KMS-11 (cell line): ENCODE results near the gene FAM50A.
"Not testable (repeated sequence)": the region's sequence is repeated elsewhere in the genome, so short reads cannot be mapped to it uniquely, and the experiment has no call there.

Experiments
- H2AFZ ChIP-seq: fragments of 200-600 bp; sonication (generic); 2 replicates; pipeline ENCODE4 v1.6.1; 2016; ENCODE audit warnings: antibody characterized with exemption, mixed run types, low read depth
- H3K27ac ChIP-seq: fragments of 200-600 bp; sonication (generic); 2 replicates; pipeline ENCODE4 v1.6.1; 2016; ENCODE audit warnings: mild to moderate bottlenecking, mixed run types
- H3K27me3 ChIP-seq: fragments of 200-600 bp; sonication (generic); 2 replicates; pipeline ENCODE4 v1.6.1; 2017; ENCODE audit warnings: mild to moderate bottlenecking, low read depth, mixed run types, moderate library complexity; ENCODE audit not compliant: insufficient read depth
- H3K36me3 ChIP-seq: fragments of 200-600 bp; sonication (generic); 2 replicates; pipeline ENCODE4 v1.6.1; 2017; ENCODE audit warnings: mild to moderate bottlenecking, mixed run types; ENCODE audit not compliant: insufficient read depth
- H3K4me1 ChIP-seq: fragments of 200-600 bp; sonication (generic); 2 replicates; pipeline ENCODE4 v1.6.1; 2016; ENCODE audit warnings: mild to moderate bottlenecking, low read depth, mixed run types; ENCODE audit not compliant: poor library complexity, severe bottlenecking
- H3K4me2 ChIP-seq: fragments of 200-600 bp; sonication (generic); 2 replicates; pipeline ENCODE4 v1.7.0; 2016; ENCODE audit warnings: mild to moderate bottlenecking, mixed run types
- H3K4me3 ChIP-seq: fragments of 200-600 bp; sonication (generic); IDR thresholded peaks from 2 replicates; pipeline ENCODE4 v1.6.1; 2017; ENCODE audit warnings: low read depth, low read length, mixed read lengths; ENCODE audit not compliant: insufficient read depth
- H3K79me2 ChIP-seq: fragments of 200-600 bp; sonication (generic); 2 replicates; pipeline ENCODE4 v1.6.1; 2016; ENCODE audit warnings: low read depth, mixed run types; ENCODE audit not compliant: insufficient read depth
- H3K9ac ChIP-seq: fragments of 200-600 bp; sonication (generic); 2 replicates; pipeline ENCODE4 v1.6.1; 2016; ENCODE audit warnings: mild to moderate bottlenecking, mixed run types
- H4K20me1 ChIP-seq: fragments of 200-600 bp; sonication (generic); 2 replicates; pipeline ENCODE4 v1.6.1; 2016; ENCODE audit warnings: mild to moderate bottlenecking, mixed run types; ENCODE audit not compliant: insufficient read depth
- TF ChIP-seq, protein P1 (sequence below): fragments of 200-600 bp; sonication (generic); conservative IDR thresholded peaks from 2 replicates; pipeline ENCODE4 v1.6.1; 2017; ENCODE audit warnings: low read depth, mild to moderate bottlenecking, antibody characterized with exemption, low read length, moderate library complexity, mixed read lengths

The FAM50A gene

DNA sequence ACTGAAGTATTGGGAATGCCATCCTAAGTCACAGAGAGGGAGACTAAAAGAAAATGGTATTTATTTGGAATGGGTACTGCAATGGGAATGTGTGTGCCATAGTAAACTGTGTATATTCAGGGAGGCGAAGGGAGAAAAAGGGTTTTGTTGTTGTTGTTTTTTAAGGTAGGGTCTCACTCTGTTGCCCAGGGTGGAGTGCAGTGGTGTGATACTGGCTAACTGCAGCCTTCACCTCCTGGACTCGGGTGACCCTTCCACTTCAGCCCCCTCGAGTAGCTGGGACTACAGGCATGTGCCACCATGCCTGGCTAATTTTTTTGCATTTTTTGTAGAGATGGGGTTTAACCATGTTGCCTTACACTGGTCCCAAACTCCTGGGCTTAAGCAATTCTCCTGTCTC lies 50.8 kb downstream of the FAM50A start:
- peaks cover 5% of the 10 kb centered on the region for H3K4me1 ChIP-seq
- H3K4me3 ChIP-seq, result no peak overlapping the region
- no peak overlapping the region for H3K9ac ChIP-seq
- H3K27ac ChIP-seq, result no peak overlapping the region
- no peaks in the 10 kb centered on the region for H3K36me3 ChIP-seq
- H3K79me2 ChIP-seq, result no peaks in the 10 kb centered on the region; the same call in 1 of the 2 replicates
- no peak overlapping the region for H2AFZ ChIP-seq
- H3K4me2 ChIP-seq, result no peak overlapping the region
- H4K20me1 ChIP-seq, result no peaks in the 10 kb centered on the region
- H3K27me3 ChIP-seq, result no peaks in the 10 kb centered on the region
- TF ChIP-seq, protein P1, sequence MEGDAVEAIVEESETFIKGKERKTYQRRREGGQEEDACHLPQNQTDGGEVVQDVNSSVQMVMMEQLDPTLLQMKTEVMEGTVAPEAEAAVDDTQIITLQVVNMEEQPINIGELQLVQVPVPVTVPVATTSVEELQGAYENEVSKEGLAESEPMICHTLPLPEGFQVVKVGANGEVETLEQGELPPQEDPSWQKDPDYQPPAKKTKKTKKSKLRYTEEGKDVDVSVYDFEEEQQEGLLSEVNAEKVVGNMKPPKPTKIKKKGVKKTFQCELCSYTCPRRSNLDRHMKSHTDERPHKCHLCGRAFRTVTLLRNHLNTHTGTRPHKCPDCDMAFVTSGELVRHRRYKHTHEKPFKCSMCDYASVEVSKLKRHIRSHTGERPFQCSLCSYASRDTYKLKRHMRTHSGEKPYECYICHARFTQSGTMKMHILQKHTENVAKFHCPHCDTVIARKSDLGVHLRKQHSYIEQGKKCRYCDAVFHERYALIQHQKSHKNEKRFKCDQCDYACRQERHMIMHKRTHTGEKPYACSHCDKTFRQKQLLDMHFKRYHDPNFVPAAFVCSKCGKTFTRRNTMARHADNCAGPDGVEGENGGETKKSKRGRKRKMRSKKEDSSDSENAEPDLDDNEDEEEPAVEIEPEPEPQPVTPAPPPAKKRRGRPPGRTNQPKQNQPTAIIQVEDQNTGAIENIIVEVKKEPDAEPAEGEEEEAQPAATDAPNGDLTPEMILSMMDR, result no peak

DNA sequence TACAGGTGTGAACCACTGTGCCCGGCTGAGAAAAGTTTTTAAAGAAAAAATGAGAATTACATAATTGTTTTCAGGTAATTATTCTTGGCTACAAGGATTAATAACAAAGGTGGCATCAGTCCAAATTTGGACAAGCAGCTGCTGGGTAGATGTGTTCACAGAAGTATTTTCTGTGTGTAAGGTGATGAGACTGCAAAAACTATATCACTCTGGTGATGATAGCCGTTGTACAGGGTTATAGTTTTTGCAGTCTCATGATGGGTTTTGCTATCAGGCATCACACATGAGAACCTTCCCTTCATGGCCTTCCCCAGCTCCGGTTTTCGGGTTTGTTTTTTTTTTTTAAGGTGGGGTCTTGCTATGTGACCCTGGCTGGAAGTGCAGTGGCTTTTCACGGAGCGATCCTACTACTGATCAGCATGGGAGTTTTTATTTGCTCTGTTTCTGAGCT lies 51.6 kb downstream of the FAM50A start:
- H3K9ac ChIP-seq, result no peak overlapping the region
- no peaks in the 10 kb centered on the region for H3K79me2 ChIP-seq
- TF ChIP-seq, protein P1, result no peak
- no peaks in the 10 kb centered on the region for H3K27me3 ChIP-seq
- no peak overlapping the region for H2AFZ ChIP-seq
- no peak overlapping the region for H3K27ac ChIP-seq
- H3K4me3 ChIP-seq, result no peak overlapping the region
- no peaks in the 10 kb centered on the region for H4K20me1 ChIP-seq
- H3K4me1 ChIP-seq, result peaks cover 5% of the 10 kb centered on the region
- H3K4me2 ChIP-seq, result no peak overlapping the region
- no peaks in the 10 kb centered on the region for H3K36me3 ChIP-seq

GRCh38 chrX:154496591-154497137 lies 52.7 kb downstream of the FAM50A start:
- not testable (repeated sequence) for H4K20me1 ChIP-seq, H3K27me3 ChIP-seq, H3K9ac ChIP-seq, H3K4me3 ChIP-seq, H3K79me2 ChIP-seq, H3K4me1 ChIP-seq, H3K36me3 ChIP-seq, H3K27ac ChIP-seq, H3K4me2 ChIP-seq, H2AFZ ChIP-seq
